GM12865 (cell line): Measurements from ENCODE around the gene GPC1.

Source experiments
- DNase-seq: peaks from one replicate; pipeline ENCODE4 v3.0.0; 2010; ENCODE audit warnings: low read depth
- H3K4me3 ChIP-seq: 2 replicates; pipeline ENCODE4 v1.5.1; 2011; ENCODE audit warnings: mild to moderate bottlenecking, low read depth, low read length, control low read depth
- TF ChIP-seq, protein P1 (sequence below): IDR thresholded peaks from 2 replicates; pipeline ENCODE4 v1.5.1; 2011; ENCODE audit warnings: low read length, control low read depth, low read depth, inconsistent platforms; ENCODE audit not compliant: insufficient read depth; ENCODE audit errors: missing control alignments

Gene GPC1

DNA sequence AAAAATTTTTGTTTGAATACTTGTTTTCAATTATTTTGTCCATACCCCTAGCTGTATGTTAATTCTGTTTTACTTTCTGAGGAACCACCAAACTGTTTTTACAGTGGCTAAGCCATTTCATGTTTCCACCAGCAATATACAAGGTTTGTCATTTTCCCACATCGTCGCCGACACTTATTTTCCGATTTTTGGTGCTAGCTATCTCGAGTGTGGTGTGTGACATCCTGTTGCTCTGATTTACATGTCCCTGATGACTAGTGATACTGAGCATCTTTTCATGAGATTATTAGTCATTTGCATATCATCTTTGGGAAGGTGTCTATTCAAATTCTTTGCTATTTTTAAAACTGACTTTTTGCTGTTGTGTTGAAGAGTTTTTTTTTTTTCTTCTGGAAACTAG lies 7.2 kb upstream of the GPC1 start:
- DNase-seq = no peak
- TF ChIP-seq, protein P1, sequence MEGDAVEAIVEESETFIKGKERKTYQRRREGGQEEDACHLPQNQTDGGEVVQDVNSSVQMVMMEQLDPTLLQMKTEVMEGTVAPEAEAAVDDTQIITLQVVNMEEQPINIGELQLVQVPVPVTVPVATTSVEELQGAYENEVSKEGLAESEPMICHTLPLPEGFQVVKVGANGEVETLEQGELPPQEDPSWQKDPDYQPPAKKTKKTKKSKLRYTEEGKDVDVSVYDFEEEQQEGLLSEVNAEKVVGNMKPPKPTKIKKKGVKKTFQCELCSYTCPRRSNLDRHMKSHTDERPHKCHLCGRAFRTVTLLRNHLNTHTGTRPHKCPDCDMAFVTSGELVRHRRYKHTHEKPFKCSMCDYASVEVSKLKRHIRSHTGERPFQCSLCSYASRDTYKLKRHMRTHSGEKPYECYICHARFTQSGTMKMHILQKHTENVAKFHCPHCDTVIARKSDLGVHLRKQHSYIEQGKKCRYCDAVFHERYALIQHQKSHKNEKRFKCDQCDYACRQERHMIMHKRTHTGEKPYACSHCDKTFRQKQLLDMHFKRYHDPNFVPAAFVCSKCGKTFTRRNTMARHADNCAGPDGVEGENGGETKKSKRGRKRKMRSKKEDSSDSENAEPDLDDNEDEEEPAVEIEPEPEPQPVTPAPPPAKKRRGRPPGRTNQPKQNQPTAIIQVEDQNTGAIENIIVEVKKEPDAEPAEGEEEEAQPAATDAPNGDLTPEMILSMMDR = no peak
- no peak overlapping the region for H3K4me3 ChIP-seq

DNA sequence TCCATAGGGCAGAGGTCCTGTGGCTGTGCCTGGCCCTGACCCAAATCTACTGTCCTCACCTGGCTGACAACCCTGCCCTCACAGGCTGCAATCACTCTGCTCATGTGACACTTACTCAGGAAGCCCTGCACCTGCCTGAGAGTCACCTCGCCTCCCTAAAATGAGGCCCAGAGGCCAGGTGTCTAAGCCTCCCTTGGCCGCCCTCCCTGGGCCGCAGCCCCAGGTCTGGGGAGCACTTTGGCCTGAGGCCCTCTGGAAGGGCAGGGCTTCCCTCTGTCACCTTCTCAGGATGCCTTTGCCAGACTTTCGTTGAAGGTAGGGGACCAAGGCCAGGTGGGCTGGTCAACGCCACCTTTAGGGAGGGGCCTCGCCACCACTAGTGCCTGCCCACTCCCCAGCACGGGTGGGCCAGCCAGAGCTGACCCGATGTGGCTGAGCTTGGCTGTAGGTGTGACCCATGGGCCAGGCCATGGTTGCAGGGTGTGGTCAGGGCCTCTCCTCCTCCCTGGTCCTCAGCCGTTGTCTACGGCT lies 6.1 kb upstream of the GPC1 start:
- H3K4me3 ChIP-seq = no peak overlapping the region
- TF ChIP-seq, protein P1 = no peak
- DNase-seq = no peak

DNA sequence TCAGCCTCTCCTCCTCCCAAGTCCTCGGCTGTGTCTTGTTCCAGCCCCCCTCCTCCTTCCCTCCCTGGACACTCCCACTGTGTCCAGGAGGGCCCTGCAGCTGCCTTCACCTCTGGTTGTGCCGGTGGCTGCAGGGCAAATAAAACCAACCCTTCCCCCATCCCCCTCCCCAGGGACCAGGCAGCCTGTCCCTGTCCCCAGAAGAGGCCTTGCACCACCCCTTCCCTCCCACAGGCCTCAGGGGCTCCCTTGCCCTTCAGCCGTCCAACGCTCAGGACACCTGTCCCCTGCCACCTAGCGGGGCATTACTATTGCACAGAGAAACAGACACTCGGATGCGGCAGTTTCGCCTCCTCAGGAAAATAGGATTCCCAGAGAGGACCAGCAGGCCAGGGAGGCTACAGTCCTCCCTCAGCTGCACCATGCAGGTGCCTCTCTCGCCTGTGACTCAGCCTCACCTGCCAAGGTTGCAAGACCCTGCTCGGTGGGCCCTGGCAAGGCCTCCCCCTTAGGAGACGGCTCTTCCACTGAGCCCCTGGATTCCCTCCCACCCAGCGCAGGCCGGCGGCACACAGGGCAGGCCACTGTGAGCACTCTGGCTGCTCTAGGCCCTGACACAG lies 5.5 kb upstream of the GPC1 start:
- TF ChIP-seq, protein P1 = no peak
- no peak overlapping the region for H3K4me3 ChIP-seq
- no peak for DNase-seq

DNA sequence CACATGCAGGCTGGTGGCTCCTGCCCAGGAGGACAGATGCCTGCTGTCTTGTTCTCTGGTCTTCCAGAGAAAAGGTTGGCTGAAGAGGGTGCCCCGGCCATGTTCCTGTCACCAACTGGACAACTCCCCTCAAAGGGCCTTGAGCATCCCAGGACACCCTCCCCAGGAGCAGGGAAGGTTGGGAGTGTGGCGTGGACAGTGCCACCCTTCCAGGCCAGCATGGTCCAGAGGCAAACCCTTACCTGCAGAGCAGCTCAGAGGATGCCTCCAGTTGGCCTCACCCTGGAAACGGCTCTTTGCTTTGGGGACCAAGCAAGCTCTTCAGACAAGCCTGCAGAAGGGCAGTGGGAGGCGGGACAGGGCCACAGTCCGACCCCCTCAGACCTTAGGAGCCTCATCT lies 4.9 kb upstream of the GPC1 start:
- H3K4me3 ChIP-seq = no peak overlapping the region
- TF ChIP-seq, protein P1 = no peak
- DNase-seq = no peak

DNA sequence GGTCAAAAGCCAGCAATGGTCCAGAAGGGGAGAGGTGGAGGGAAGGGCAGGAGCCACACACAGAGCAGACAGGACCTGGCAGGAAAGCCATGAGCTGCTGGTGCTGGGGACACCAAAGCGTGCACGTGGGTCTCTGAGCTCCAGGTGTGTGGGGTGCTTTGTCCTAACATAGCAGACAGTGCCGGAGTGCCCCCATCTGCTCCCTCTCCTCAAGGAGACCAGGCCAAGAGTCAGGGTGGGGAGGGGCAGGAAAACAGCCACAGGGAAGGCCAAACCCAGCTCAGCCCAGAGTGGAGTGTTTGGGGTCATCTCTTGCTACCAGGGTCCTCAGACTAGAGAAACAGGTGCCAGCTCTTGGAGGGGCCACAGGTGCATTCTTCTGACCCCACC lies 4.2 kb upstream of the GPC1 start:
- no peak for DNase-seq
- TF ChIP-seq, protein P1 = no peak
- no peak overlapping the region for H3K4me3 ChIP-seq

DNA sequence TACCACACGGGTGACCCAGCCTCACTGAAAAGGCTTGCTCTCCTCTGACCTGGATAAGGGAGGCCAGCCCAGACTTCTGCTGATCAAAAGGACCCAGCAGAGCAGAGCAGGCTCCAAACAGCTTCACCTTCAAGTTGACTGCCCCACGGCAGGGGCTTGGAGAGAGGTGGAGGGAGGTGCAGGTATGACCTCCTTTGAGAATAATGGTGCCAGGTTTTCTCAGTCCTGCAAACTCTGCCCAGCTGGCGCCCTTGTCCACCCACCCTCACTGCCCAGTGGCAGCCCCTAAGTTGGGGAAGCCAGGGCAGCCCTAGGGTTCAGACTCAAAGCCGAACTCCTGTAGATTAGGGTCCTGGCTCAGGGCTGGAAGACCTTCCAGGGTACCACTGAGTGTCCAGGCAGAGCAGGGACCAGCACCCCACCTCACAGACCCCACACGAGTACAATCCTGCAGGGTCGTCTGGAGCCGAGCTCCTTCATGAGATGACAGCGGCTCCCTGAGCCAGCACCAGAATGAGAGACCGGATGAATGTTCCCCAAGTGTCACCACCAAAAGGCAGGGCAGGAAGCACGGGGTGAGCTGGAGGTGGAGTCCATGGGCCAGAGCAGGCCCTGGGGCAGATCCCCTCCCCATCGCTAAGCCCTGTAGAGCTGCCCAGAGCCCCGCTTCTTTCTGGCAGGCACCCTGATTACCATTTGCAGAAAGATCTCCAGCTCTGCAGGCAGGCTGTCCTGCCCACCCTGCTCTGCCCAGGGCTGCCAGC lies 3.6 kb upstream of the GPC1 start:
- DNase-seq = no peak
- TF ChIP-seq, protein P1 = no peak

DNA sequence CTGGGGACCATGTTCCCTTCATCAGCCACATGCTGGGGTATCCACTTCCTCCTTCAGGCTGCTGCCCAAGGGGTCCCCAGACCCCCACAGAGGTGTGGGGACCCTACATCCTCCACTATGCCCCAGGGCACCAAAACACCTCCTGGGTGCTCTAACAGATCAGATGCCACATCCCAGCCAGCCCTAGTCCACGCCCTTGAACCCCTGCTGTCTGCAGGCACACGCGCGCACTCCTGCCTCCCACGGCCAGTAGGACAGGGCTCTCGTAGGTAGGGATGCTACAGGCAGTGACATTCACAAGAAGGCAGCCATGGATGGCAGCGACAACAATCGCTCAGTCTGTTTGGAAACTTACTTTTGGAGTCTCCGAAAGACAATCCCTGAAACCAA lies 3.0 kb upstream of the GPC1 start:
- TF ChIP-seq, protein P1 = no peak
- DNase-seq = no peak
- no peak overlapping the region for H3K4me3 ChIP-seq

More for the DNA sequence above, 3.6 kb upstream of the GPC1 start:
- no peak overlapping the region for H3K4me3 ChIP-seq
